Fibroblast of the conjunctiva (primary cell): Measurements from ENCODE around the gene MPC1.
"Not testable (repeated sequence)": the region's sequence is repeated elsewhere in the genome, so short reads cannot be mapped to it uniquely, and the experiment has no call there.

Experiments
- DNase-seq: peaks from one replicate; pipeline ENCODE4 v3.0.0-alpha.2; 2010; ENCODE audit warnings: low read depth

MPC1 gene

GRCh38 chr6:166406197-166406596, 23.5 kb upstream of the MPC1 start:
- no peak for DNase-seq

GRCh38 chr6:166405386-166405785, 22.6 kb upstream of the MPC1 start:
- no peak for DNase-seq

GRCh38 chr6:166402582-166403277, 20.0 kb upstream of the MPC1 start:
- DNase-seq, result peak; percentile 56

GRCh38 chr6:166400649-166401250, 18.0 kb upstream of the MPC1 start:
- peak; percentile 68 for DNase-seq

- DNase-seq, result no peak
These were observed 17.4 kb upstream of the MPC1 start for GRCh38 chr6:166400181-166400580.

- no peak for DNase-seq
These were observed 15.6 kb upstream of the MPC1 start for GRCh38 chr6:166398348-166398747.

- no peak for DNase-seq
These were observed 15.1 kb upstream of the MPC1 start for GRCh38 chr6:166397849-166398248.

GRCh38 chr6:166395778-166396177, 13.0 kb upstream of the MPC1 start:
- DNase-seq, result no peak

- DNase-seq, result no peak
These were observed 12.6 kb upstream of the MPC1 start for GRCh38 chr6:166395351-166395750.

GRCh38 chr6:166394036-166394892, 11.5 kb upstream of the MPC1 start:
- DNase-seq, result no peak

- DNase-seq, result no peak
These were observed 10.7 kb upstream of the MPC1 start for GRCh38 chr6:166393535-166393823.

GRCh38 chr6:166392755-166393534, 10.2 kb upstream of the MPC1 start:
- not testable (repeated sequence) for DNase-seq

- DNase-seq, result no peak
These were observed 6.4 kb upstream of the MPC1 start for GRCh38 chr6:166389119-166389518.

GRCh38 chr6:166388290-166389004, 5.7 kb upstream of the MPC1 start:
- no peak for DNase-seq

GRCh38 chr6:166387642-166388289, 5.0 kb upstream of the MPC1 start:
- no peak for DNase-seq

GRCh38 chr6:166387098-166387497, 4.4 kb upstream of the MPC1 start:
- DNase-seq, result not testable (repeated sequence)

- no peak for DNase-seq
These were observed 3.4 kb upstream of the MPC1 start for GRCh38 chr6:166386111-166386510.

- DNase-seq, result not testable (repeated sequence)
These were observed 1.1 kb upstream of the MPC1 start for GRCh38 chr6:166383802-166384363.

GRCh38 chr6:166382500-166382932, 224 bp downstream of the MPC1 start:
- DNase-seq, result no peak

- peak; percentile 6 for DNase-seq
These were observed 824 bp downstream of the MPC1 start for GRCh38 chr6:166381733-166382499.
